ENCODE measurements around the gene INPP4B. TPM values are rescaled to one million over a fixed set of nuclear protein-coding genes. Genes with fewer than 3 reads are reported as not detected.

The INPP4B gene
- total RNA-seq, 4 donors from 2014 or later = 29.4 to 51.5 (median 35.3) TPM

- Histone ChIP-seq H3K9me3 (no peaks in the 10 kb centered on the region), H3K27ac (peak overlapping the region; percentile 27 to 71), H3K36me3 (no peaks in the 10 kb centered on the region), H3K27me3 (no peaks in the 10 kb centered on the region), H3K4me1 (peaks cover 0 to 4% of the 10 kb centered on the region in 2 donors), H3K4me3 (no peak overlapping the region)
- no peak for TF ChIP-seq CTCF (IDR thresholded peaks at IDR 0.05)
- TF ChIP-seq POLR2A (IDR thresholded peaks at IDR 0.05) = no peak
- intact Hi-C loops (cut with DNase I; ENCODE audit: low total_unique reads) = no loop called here
- peak; percentile 15 to 62 for DNase-seq
Measured at GRCh38 chr4:142128529-142128928, 717.6 kb downstream of the INPP4B start.

DNA sequence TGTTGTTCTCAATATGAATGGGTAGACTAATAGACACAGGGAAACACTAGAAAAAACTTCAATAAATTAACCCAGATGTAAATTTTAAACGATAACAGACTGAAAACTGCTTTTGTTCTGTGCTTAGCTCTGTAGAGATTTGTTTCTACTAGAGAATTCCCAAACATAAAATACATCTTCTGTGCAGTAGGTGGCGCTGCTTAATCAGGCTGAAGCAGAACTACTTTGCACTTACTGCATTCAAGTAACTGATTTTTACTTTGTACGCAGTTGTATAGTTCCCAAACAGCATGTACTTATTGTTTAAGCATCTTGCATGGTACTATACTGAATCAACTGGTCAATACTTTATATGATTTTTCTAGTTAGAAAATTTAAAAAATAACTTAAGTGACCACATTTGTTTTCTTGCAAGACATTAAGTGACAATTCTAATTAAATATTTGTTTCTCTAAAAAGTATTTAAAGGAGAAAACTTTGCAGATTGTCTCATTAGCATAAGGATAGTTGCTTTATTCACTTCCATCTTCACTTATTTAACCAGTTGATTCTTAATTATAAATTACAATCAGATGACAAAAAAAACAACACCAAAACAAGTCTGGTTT, 719.1 kb downstream of the INPP4B start:
- peak; percentile 31 to 61 for DNase-seq
- TF ChIP-seq CTCF (IDR thresholded peaks at IDR 0.05) (peak; percentile 75 to 81 (median 76)), POLR2A (IDR thresholded peaks at IDR 0.05) (no peak)
- intact Hi-C loops (cut with DNase I; ENCODE audit: low total_unique reads) = no loop called here
- Histone ChIP-seq H3K27me3 (no peaks in the 10 kb centered on the region), H3K4me1 (peaks cover 0 to 4% of the 10 kb centered on the region in 2 donors), H3K9me3 (no peaks in the 10 kb centered on the region), H3K27ac (no peak overlapping the region), H3K36me3 (no peaks in the 10 kb centered on the region), H3K4me3 (no peak overlapping the region)

- Histone ChIP-seq H3K4me1 (peaks cover 0 to 4% of the 10 kb centered on the region in 2 donors), H3K27me3 (no peaks in the 10 kb centered on the region), H3K36me3 (no peaks in the 10 kb centered on the region), H3K9me3 (no peaks in the 10 kb centered on the region), H3K4me3 (no peak overlapping the region), H3K27ac (no peak overlapping the region)
- TF ChIP-seq CTCF (IDR thresholded peaks at IDR 0.05) (no peak), POLR2A (IDR thresholded peaks at IDR 0.05) (no peak)
- intact Hi-C loops (cut with DNase I; ENCODE audit: low total_unique reads) = no loop called here
- no peak for DNase-seq
Measured at GRCh38 chr4:142124874-142125273, 721.2 kb downstream of the INPP4B start.

GRCh38 chr4:142121448-142122350, 724.4 kb downstream of the INPP4B start:
- TF ChIP-seq CTCF (IDR thresholded peaks at IDR 0.05) (no peak), POLR2A (IDR thresholded peaks at IDR 0.05) (no peak)

GRCh38 chr4:142120921-142121320, 725.2 kb downstream of the INPP4B start:
- Histone ChIP-seq H3K9me3 (no peaks in the 10 kb centered on the region), H3K27me3 (no peaks in the 10 kb centered on the region), H3K4me3 (no peak overlapping the region), H3K27ac (no peak overlapping the region), H3K36me3 (no peaks in the 10 kb centered on the region), H3K4me1 (no peaks in the 10 kb centered on the region)
- intact Hi-C loops (cut with DNase I; ENCODE audit: low total_unique reads) = no loop called here
- no peak for TF ChIP-seq CTCF (IDR thresholded peaks at IDR 0.05)
- TF ChIP-seq POLR2A (IDR thresholded peaks at IDR 0.05) = no peak
- DNase-seq = no peak

More at GRCh38 chr4:142121448-142122350, 724.4 kb downstream of the INPP4B start:
- Histone ChIP-seq H3K4me3 (no peak overlapping the region), H3K27me3 (no peaks in the 10 kb centered on the region), H3K4me1 (no peaks in the 10 kb centered on the region), H3K9me3 (no peaks in the 10 kb centered on the region), H3K27ac (peak overlapping the region in 1 of 2 donors; percentile 39), H3K36me3 (no peaks in the 10 kb centered on the region)
- DNase-seq = no peak
- intact Hi-C loops (cut with DNase I; ENCODE audit: low total_unique reads) = no loop called here

Measured in uterus (tissue), 4 donors.